Heart right ventricle (tissue), 16 donors: Measurements from ENCODE around the gene MRGPRX1. TPM values are rescaled to one million over a fixed set of nuclear protein-coding genes. Genes with fewer than 3 reads are reported as not detected.
"Not testable (repeated sequence)": the region's sequence is repeated elsewhere in the genome, so short reads cannot be mapped to it uniquely, and the experiment has no call there.

Source experiments
- ATAC-seq, 8 donors: fragments of 200-7000 bp; cut with Tn5 transposase; one replicate each; pipeline ENCODE4 v1.9.1; 2020; ENCODE audit warnings: mild to moderate bottlenecking in 8 of 8, moderate library complexity in 8 of 8, moderate number of reproducible peaks in 1 of 8
- DNase-seq, 2 donors: peaks; one replicate each; pipeline ENCODE4 v3.0.0-alpha.2; 2020
- H3K27ac ChIP-seq, 10 donors: fragments of 200-600 bp; sonication (generic) in 2 of 10; one replicate each; pipeline versions ENCODE4 v1.5.0 to v1.8.0; 2020 to 2022; ENCODE audit warnings: mild to moderate bottlenecking in 3 of 10
- H3K27me3 ChIP-seq, 7 donors: fragments of 200-600 bp; one replicate each; pipeline ENCODE4 v1.8.0; 2021 to 2022; ENCODE audit warnings: mild to moderate bottlenecking in 2 of 7
- H3K36me3 ChIP-seq, 9 donors: fragments of 200-600 bp; sonication (generic) in 1 of 9; one replicate each; pipeline versions ENCODE4 v1.5.0 to v1.8.0; 2020 to 2022; ENCODE audit warnings: mild to moderate bottlenecking in 2 of 9
- H3K4me1 ChIP-seq, 9 donors: fragments of 200-600 bp; sonication (generic) in 1 of 9; one replicate each; pipeline versions ENCODE4 v1.5.0 to v1.8.0; 2020 to 2022; ENCODE audit warnings: mild to moderate bottlenecking in 4 of 9
- H3K4me3 ChIP-seq, 10 donors: fragments of 200-600 bp; sonication (generic) in 2 of 10; one replicate each; pipeline versions ENCODE4 v1.5.0 to v1.8.0; 2020 to 2022; ENCODE audit warnings: mild to moderate bottlenecking in 7 of 10, moderate library complexity in 2 of 10
- H3K9me3 ChIP-seq, 11 donors: fragments of 200-600 bp in 10 of 11; sonication (generic) in 2 of 11; one replicate each; pipeline versions ENCODE4 v1.5.0 to v1.8.0; 2013 to 2022; ENCODE audit warnings: mild to moderate bottlenecking in 2 of 11, control low read depth in 1 of 11, moderate library complexity in 1 of 11
- CTCF ChIP-seq, 9 donors: fragments of 200-600 bp; sonication (generic) in 2 of 9; IDR thresholded peaks; one replicate each; pipeline versions ENCODE4 v1.5.0 to v1.8.0; 2021 to 2022; ENCODE audit warnings: antibody characterized with exemption in 9 of 9, mild to moderate bottlenecking in 5 of 9, moderate library complexity in 1 of 9
- WGBS, 2 donors: extraction: QIAGEN DNeasy Blood & Tissue Kit; methylation state at CpG; one replicate each; pipeline ENCODE4 v1.1.7; 2013; ENCODE audit warnings: inconsistent platforms in 1 of 2; 5-methylcytosine and 5-hydroxymethylcytosine counted together
- intact Hi-C, 10 donors: fragments of 100-400 bp; cut with DNase I; formaldehyde crosslinking; loops; one replicate each; pipeline versions ENCODE4 v1.11.1 to v1.14.2; 2022
- polyA plus RNA-seq, 2 donors: library from polyadenylated mRNA; stranded (reverse); fragments of 200-250 nt; gene quantifications; one replicate each; pipeline ENCODE4 v1.2.3, GENCODE V29; 2013
- total RNA-seq, 10 donors: library from RNA; stranded (reverse); fragmentation: NEBNext Ultra II Directional in 3 of 10; extraction: Animal tissue kit (Norgen Biotek cat#: 25700) in 3 of 10; gene quantifications; one replicate each; pipeline versions ENCODE4 v1.2.1 to v1.2.4, GENCODE V29; 2021 to 2023
- donor health status: Arrhythmogenic right ventricular cardiomyopathy.
- donor health status: ischemic (EF 13 %, LVEDD 7.1; RV severe dilation, severe dysfunction).
- donor health status: healthy with polysubstance abuse.
- donor health status: DM: no; HTN: yes; CAD: no.
- donor health status: DM: no; HTN: no; CAD: no.
- donor health status: ischemic (EF 25% LVEDD 6.9; RV normal size, moderate dysfunction).
- donor health status: ischemic (EF 25% LVEDD 5.7; RV mildly dilated, moderate dysfunction).
- donor health status: healthy.
- donor health status: DM: yes; HTN: yes; CAD: no.
- donor health status: Ischemic cardiomyopathy.
- donor health status: ischemic (EF 35%, LVEDD 5.7; RV mildly dilated, moderate dysfunction).
- donor health status: nonischemic (EF 11% LVEDD 7.7; RV severe dilation, severe dysfunction).
- donor health status: DM: yes; HTN: yes; CAD: no.
- donor health status: PGD.
- donor health status: ischemic (EF 29% LVEDD 5.4; RV normal size, mild dysfunction).
- donor health status: nonischemic (EF 23%, LVEDD 6.1; RV moderate dilation, normal function).

MRGPRX1 gene
- total and polyA plus RNA-seq, 12 donors = not detected

GRCh38 chr11:18956630-18957029 lies 17.4 kb upstream of the MRGPRX1 start:
- Histone ChIP-seq H3K4me3 (no peak overlapping the region), H3K27ac (no peak overlapping the region), H3K4me1 (no peaks in the 10 kb centered on the region), H3K36me3 (no peaks in the 10 kb centered on the region), H3K9me3 (no peaks in the 10 kb centered on the region), H3K27me3 (peaks cover 0 to 6% (median 0%) of the 10 kb centered on the region in 7 donors)
- DNase-seq = no peak
- ATAC-seq = no peak
- TF ChIP-seq CTCF (IDR thresholded peaks at IDR 0.05) = no peak
- intact Hi-C loops = no loop called here
- WGBS, 2 donors = 84 to 89% methylated on average over 16 of the region's 16 CpGs

GRCh38 chr11:18936002-18936673 lies 3.1 kb downstream of the MRGPRX1 start:
- ATAC-seq = no peak
- no peaks in the 10 kb centered on the region for H3K36me3 ChIP-seq
- no peak for DNase-seq
- WGBS, 2 donors = 72 to 75% methylated on average over 5 of the region's 5 CpGs
- no peak overlapping the region for H3K27ac ChIP-seq
- intact Hi-C loops = no loop called here
- no peak for TF ChIP-seq CTCF (IDR thresholded peaks at IDR 0.05)
- no peaks in the 10 kb centered on the region for H3K9me3 ChIP-seq
- H3K4me3 ChIP-seq = no peak overlapping the region
- H3K4me1 ChIP-seq = no peaks in the 10 kb centered on the region
- peaks cover 0 to 45% (median 6%) of the 10 kb centered on the region in 7 donors for H3K27me3 ChIP-seq

GRCh38 chr11:18934195-18934814 lies 4.9 kb downstream of the MRGPRX1 start:
- WGBS, 2 donors = 86 to 88% methylated on average over 22 of the region's 22 CpGs
- ATAC-seq (no peak), DNase-seq (no peak)
- no peaks in the 10 kb centered on the region for H3K4me1 ChIP-seq
- no peak for TF ChIP-seq CTCF (IDR thresholded peaks at IDR 0.05)
- H3K4me3 ChIP-seq = no peak overlapping the region
- intact Hi-C loops = no loop called here
- no peaks in the 10 kb centered on the region for H3K36me3 ChIP-seq
- no peaks in the 10 kb centered on the region for H3K9me3 ChIP-seq
- H3K27me3 ChIP-seq = peaks cover 0 to 29% (median 0%) of the 10 kb centered on the region in 7 donors
- no peak overlapping the region for H3K27ac ChIP-seq

- ATAC-seq = no peak
These were observed 11.5 kb downstream of the MRGPRX1 start for GRCh38 chr11:18927550-18928322.

GRCh38 chr11:18925426-18925825 lies 13.8 kb downstream of the MRGPRX1 start:
- 56 to 62% methylated on average over 2 of the region's 2 CpGs for WGBS, 2 donors
- intact Hi-C loops, H3K27me3 ChIP-seq, H3K4me1 ChIP-seq, H3K4me3 ChIP-seq, H3K27ac ChIP-seq, ATAC-seq, H3K36me3 ChIP-seq, DNase-seq: not testable (repeated sequence)
- H3K9me3 ChIP-seq = peaks cover 0 to 21% (median 0%) of the 10 kb centered on the region in 11 donors

More at GRCh38 chr11:18927550-18928322, 11.5 kb downstream of the MRGPRX1 start:
- no peak for TF ChIP-seq CTCF (IDR thresholded peaks at IDR 0.05)
- Histone ChIP-seq H3K4me3 (no peak overlapping the region), H3K4me1 (no peaks in the 10 kb centered on the region), H3K27me3 (peaks cover 0 to 18% (median 0%) of the 10 kb centered on the region in 7 donors), H3K36me3 (no peaks in the 10 kb centered on the region), H3K27ac (no peak overlapping the region), H3K9me3 (peaks cover 0 to 21% (median 0%) of the 10 kb centered on the region in 11 donors)
- WGBS, 2 donors = 86 to 87% methylated on average over 3 of the region's 3 CpGs
- DNase-seq = no peak
- intact Hi-C loops = no loop called here
